Measurements from ENCODE around the gene DPH2.

GRCh38 chr1:43985984-43986595 lies 16.3 kb downstream of the DPH2 start:
- TF ChIP-seq CTCF (IDR thresholded peaks at IDR 0.05) = no peak
- TF ChIP-seq EZH2phosphoT487 (IDR thresholded peaks at IDR 0.05) = no peak
- no peak for TF ChIP-seq EZH2 (IDR thresholded peaks at IDR 0.05)

Data from neural progenitor cell (in vitro differentiated cells).